NCI-H2171 (cell line): ENCODE results near the gene OBP2B.
"Not testable (repeated sequence)": the region's sequence is repeated elsewhere in the genome, so short reads cannot be mapped to it uniquely, and the experiment has no call there.

ENCODE experiments used
- DNase-seq: peaks from one replicate; lab custom pipeline; 2025; lab: John Stamatoyannopoulos, UW

Gene OBP2B, protein sequence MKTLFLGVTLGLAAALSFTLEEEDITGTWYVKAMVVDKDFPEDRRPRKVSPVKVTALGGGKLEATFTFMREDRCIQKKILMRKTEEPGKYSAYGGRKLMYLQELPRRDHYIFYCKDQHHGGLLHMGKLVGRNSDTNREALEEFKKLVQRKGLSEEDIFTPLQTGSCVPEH

DNA sequence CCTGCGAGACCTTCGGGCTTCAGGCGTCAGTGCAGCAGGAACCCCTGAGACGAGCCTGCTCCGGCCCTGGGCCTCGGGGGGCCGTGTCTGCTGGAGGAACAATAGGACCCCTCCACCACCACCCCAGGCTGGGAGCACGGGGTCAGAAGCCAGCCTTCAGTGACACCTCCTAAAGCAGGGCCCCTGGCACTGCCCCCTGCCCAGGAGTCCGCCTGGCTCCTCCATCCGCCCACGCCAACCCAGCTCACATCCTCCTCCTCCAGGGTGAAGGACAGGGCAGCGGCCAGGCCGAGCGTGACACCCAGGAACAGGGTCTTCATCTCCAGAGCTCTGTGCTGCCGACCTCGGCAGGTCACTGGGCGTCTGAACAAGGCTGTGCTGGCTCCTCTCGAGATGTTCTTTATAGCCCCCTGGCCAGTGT lies at the start of gene OBP2B:
Gene OBP2B, minus strand, starts transcription at position 371 of the 421 bp plus-strand sequence. Its CDS starts 51 bp downstream, at position 320.
- DNase-seq = not testable (repeated sequence)

DNA sequence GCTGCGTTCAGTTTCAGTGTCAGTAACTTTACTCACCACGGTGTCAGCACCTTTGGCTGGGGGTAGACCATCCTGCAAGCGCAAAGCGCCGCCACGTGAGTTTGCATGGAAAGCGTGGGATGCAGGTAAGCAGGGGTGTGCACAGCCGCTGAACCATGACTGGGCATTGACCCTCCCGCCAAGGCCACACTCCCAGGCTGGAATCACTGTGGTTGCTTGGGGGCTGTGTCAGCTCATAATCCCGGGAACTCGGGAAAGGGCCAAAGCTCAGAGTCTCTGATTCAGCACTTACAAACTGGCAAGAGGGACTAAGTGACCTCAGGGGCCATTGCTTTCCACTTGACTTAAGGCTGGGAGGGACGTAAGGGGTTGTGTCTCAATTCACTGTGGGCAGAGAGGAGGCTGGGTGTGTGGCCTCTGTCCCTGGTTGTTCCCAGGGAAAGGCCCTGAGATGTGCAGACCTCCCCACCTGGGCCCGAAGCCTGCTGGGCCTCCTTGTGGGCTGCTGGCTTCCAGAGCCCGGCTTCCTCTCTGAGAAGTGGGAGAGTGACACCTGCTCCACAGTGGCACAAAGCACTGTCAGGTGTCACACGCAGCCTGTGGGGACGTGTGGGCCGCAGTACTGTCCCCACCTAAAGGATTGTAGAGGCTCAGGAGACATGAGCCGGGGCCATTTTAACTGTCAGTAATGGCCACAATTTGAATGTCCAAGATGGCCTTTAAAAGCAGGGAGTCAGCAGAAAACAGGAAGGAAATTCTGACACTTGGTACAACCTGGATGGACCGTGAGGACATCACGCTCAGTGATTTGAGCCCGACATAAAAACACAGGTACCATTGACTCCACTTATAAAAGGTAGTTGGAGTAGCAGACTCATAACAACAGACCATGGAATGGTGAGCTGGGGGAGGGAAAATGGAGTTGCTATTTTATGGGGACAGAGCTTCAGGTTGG lies 49.3 kb upstream of the OBP2B start:
- no peak for DNase-seq

DNA sequence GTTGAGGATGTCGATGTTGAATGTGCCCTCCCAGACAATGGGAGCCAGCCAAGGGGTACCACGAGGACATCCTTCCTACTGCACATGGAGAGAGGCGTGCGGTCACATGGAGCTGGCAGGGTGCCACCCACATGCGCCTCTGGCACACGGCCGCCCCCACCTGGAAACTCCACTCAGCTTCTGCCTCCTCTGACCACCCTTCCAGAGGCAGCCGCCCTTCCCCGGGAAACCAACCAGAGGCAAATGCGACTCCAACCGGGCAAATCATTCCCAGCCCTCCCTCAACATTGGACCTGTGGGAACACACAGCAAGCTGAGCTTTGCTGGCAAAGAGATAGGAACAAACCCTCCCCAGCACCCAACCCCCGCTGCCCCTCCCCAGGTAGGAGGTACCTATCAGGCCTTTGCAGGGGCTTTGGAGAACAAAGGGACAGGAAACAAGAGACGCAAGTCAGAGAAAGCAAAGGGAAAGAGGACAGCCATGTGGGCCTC lies 48.5 kb upstream of the OBP2B start:
- DNase-seq = no peak

DNA sequence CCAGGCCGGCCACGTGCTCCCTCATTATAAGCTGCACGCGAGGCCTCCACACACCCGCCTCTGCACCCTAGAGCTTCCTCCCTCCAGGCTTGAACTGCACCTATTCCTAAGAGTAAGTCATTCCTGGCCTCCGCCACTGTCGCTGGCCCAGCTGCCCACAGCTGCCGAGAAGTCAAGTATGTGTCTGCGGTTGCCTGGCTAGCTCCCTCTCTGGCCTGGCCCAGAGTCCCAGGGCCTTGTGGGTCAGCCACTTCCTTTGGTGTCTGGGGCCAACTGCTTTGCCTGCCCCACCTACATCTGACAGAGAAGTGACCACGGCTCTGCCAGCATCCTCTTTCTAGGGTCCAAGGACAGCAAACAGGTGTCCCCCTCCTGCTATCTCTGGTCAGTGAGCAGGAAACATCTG lies 47.6 kb upstream of the OBP2B start:
- no peak for DNase-seq

DNA sequence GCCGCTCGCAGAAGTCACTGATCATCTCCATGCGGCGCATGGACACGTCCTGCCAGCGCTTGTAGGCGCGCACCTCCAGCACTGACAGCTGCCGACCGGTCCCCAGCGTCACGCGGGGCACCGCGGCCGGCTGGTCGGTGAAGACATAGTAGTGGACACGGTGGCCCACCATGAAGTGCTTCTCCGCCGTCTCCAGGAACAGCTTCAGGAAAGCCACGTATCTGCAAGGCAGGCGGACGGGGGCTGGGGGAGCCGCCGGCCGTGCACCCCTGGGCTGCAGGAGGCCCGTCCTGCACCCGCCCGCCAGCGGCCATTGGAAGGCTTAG lies 47.0 kb upstream of the OBP2B start:
- no peak for DNase-seq

DNA sequence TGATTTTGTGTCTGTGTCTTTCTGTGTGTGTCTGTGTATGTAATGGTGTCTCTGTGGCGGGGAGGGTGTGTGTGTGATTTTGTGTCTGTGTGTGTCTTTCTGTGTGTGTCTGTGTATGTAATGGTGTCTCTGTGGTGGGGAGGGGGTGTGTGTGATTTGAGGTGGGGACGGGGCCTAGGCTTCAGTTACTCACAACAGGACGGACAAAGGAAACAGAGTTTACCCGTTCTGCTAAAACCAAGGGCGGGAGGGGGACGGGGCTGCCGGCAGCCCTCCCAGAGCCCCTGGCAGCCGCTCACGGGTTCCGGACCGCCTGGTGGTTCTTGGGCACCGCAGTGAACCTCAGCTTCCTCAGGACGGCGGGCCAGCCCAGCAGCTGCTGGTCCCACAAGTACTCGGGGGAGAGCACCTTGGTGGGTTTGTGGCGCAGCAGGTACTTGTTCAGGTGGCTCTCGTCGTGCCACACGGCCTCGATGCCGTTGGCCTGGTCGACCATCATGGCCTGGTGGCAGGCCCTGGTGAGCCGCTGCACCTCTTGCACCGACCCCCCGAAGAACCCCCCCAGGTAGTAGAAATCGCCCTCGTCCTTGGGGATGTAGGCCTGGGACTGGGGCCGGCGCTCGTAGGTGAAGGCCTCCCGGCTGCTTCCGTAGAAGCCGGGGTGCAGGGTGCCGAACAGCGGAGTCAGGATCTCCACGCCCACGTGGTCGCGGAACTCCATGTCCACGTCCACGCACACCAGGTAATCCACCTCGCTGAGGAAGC lies 46.5 kb upstream of the OBP2B start:
- no peak for DNase-seq

DNA sequence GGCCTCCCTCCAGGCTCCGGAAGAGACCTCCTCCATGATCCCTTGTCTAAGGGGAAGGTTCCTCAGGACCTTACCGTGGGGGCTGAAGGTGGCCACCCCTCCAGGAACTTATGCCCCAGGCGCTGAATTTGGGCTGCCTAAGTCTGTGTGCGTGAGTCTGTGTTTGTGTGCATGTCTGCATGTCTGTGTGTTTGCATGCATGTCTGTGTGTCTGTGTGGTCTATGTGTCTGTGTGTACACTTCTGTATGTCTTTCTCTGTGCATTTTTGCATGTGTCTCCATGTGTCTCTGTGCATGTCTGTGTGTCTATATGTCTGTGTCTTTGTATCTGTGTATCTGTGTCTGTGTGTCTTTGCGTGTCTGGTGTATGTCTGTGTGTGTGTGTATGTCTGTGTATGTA lies 45.4 kb upstream of the OBP2B start:
- DNase-seq = no peak

DNA sequence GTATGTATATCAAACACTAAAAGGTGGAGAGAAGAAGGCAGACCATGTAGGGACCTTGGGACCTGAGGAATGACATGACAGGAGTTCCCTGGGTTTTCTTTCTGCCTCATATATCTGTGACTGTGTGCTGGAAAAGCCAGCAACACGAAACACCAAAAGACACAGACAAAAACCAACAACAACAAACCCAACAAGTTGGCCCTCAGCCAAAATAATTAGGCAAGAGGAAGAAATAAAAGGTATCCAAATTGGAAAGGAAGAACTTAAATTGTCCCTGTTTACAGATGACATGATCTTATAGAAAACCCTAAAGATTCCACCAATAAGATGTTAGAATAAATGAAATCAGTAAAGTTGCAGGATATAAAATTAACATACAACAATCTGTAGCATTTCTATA lies 44.2 kb upstream of the OBP2B start:
- DNase-seq = no peak

DNA sequence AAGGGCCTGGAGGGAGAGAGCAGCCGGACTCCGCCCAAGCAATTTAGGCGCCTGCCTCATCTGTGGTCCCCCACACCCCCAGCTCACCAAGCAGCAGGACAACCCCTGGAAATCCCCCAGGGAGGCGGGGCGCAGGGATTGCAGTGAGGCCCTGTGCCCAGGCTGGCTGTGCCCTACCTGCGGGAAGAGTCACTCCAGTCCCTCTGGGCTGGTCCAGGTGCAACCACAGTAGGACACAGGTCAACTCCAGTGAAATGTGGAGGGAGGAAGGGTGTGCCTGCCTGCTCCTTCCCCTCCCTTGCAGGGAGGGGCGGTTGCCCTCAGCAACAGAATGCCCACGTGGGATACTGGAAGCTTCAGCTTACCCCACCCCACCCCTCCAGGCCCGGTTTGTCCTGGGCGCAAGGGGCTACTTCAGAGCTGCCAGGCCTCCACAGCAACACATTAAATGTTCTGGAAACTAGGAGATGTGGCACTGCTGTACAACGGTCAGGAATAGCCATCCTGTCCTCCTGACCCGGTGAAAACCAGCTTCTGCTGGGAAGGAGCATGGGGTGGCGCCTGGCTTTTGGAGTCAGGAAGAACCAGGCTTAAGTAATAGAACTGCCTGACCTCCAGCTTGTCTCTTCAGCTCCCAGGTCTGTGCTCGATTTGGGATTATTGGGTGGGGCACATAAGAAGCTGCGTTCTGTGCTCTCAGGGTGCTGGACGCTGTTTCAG lies 43.4 kb upstream of the OBP2B start:
- DNase-seq = no peak

DNA sequence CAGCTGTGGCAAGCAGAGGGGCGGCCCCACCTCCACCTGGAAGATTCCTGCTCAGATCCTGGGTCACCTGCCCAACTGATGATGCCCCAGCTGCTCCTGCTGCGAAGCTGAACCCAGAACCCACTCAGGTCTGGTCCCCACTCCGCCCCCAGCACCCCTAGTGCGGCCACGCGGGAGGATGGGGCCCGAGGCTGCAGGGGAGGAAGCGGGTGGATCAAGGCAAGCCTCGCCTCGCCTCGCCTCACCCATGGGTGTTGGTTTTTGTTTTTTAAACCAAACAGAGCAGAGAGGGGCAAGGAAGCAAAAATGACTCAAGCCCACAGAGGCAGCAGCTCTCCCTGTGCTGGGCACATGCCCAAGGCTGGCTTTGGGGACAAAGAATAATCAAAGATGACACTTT lies 42.7 kb upstream of the OBP2B start:
- DNase-seq = no peak

DNA sequence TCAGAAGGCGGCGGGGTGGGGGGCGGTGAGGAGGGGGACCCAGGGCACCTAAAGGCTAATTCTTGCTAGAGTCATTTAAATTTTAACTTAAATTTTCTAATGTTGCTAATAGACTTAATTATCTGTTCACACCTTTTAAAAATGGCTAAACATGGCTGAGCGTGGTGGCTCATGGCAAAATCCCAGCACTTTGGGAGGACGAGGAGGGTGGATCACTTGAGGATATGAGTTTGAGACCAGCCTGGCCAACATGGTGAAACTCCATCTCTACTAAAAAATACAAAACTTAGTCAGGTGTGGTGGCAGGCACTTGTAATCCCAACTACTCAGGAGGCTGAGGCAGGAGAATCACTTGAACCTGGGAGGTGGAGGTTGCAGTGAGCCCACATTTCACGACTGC lies 42.2 kb upstream of the OBP2B start:
- not testable (repeated sequence) for DNase-seq

DNA sequence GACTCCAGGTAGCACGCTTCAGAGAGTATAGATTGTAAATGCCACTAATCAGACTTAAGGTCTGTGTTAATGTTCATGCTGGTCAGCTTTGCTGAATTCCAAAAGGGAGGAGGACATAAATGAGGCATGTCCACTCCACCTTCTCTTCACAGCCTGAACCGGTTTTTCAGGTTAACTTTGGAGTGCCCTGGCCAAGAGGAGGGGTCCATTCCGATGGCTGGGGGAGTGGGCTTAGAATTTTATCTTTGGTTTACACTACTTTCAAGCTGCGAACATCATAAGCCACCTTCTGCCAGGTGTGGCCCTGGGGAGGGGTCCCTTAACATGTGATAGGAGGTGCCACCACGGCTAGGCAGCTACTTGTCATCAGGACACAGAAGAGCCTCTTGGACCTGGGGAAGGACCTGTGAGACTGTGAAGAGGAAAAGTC lies 41.7 kb upstream of the OBP2B start:
- no peak for DNase-seq

DNA sequence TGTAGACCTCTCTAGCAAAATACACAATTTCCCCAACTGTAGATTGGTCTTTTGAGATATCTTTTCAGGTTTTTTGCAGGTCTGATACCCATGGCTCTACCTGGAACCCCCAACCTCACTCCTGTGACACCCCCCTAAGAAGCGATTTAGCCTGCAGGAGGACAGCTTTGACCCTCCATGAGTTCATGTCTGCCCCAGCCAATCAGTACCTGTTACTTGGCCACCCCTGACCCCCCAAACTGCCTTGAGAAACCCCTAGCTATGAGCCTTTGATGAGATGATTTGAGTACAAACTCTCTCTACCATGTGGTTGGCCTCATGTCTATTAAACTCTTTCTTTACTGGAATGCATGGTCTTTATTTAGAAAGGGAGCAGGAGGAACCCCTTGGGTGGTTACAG lies 40.3 kb upstream of the OBP2B start:
- no peak for DNase-seq

DNA sequence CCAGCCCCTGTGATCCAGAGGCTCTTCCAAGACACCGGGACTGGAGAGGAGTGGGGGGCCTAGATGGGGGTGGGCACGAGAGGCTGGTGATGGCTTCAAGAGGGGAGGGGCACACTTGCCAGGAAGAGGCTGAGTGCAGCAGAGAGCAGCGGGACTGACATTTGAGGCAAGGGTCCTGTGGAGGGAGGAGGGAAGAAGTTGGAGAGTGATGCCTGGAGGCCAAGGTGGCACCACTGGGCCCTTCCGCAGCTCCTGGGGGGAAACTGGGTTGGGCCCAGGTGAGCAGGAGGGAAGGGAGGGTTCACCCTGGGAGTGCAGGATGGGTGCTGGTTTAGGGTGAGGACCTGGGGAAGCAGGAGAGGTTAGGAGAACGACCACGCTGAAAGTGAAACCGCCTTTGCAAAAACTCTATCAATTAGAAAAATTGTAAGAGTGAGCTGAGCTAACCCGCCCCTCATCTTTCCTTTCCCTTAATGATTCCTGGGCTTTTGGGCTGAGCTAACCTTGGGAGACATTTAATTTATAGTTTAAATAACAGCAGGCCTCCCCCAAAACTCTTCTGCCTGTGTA lies 39.8 kb upstream of the OBP2B start:
- no peak for DNase-seq

DNA sequence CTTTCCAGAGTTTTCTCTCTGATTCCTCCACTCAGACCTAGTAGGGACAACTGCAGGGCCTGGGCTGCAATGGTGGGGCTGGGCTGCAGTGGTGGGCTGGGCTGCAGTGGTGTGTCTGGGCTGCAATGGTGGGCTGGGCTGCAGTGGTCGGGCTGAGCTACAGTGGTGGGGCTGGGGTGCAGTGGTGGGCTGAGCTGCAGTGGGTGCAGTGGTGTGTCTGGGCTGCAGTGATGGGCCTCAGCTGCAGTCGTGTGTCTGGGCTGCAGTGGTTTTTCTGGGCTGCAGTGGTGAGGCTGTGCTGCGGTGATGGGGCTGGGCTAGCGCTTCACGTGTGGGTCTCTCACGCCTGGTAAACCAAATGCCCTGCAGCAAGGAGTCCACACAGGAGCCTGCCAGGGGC lies 38.6 kb upstream of the OBP2B start:
- DNase-seq = no peak

DNA sequence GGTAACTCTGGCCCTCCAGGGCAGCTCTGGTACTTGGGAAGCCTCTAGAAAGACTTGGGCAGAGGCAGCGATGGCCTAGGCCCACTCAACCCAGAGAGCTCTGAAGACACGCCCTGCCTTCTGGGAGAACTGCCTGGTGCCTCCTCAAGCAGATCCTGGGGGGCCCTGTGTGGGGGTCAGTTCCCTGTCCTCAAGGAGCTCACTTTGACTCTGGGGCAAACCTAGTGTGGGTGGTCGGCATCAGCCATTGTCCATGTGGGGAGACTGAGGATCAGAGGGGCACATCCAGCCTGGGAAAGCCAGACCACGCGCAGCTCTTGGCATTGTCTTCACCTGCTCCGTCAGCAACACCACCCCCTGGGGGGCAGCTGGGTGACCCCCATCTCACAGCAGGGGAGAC lies 37.9 kb upstream of the OBP2B start:
- DNase-seq = no peak

DNA sequence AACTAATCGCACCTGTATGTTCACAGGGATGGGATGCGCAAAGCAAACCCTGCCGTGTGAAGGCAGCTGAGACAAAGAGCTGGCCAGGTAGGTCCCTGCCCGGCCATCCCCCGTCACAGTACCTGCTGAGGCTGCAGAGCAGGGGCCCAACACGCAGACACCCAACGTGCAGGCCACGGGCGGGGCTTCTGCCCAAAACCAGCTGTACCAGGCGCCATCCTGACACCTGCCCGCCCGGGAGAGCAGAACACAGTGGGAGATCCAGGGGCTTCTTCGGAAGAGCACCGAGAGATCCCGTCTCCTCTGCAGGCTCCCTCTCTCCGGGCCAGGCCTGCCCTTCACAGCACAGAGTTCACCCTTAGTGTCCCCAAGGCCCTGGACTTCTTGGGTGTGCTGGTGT lies 37.5 kb upstream of the OBP2B start:
- DNase-seq = no peak

DNA sequence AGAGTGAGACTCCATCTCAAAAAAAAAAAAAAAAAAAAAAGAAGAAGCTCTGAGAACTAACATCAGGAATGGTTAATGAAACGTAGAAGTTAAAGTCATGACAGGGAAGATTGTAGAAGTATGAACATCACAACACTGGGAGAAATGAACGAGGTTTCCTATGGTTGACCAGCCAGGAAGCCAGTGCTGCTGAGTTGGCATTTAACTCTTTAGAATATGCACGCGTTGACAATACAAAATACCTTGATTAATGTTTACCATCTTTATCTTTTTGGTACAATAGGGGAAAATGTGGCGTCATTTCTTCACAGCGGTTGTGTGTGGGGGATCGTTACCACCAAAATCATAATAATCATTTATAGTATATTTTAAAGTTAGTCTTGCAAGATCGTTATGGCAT lies 33.9 kb upstream of the OBP2B start:
- DNase-seq = no peak

DNA sequence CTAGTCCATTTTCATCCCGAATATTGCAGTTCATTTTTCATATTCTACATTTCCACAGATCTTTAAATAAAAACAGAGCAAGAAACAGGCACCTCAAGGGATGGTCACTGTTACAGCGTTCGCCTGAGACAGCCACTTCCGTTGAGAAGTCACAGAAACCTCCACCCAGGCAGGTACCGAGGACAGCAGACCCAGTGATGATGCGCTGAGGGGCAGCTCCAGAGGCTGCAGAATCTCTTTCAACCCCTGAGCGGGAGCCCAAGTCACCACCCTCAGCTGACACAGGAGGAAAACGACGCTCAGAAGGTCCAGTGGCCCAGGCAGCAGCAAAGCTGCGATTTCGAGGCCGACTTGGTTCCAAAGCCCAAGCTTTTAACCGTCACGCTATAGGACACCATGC lies 33.2 kb upstream of the OBP2B start:
- no peak for DNase-seq

DNA sequence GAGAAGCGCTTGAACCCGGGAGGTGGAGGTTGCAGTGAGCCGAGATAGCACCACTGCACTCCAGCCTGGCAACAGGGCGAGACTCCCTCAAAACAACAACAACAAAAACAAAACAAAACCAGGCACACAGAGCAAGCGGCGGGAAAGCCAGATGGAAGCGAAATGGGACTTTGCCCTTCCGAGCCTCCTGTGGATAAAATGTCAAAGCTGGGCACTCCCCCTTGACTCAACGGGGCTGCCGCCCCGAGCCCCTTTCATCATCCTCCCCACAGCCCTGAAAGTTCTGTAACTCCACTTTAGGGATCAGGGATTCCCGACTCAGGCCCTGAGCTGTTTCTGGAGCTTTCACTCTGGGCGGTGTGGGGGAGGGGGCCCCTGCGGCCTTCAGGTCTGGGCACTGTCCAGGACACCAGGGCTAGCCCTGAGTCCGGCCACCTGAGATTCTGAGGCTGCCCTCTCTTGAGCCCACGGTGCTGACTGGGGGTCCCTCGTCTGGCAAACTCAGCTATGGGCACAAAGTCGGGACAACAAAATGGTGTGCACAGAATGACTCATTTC lies 30.6 kb upstream of the OBP2B start:
- DNase-seq = no peak

DNA sequence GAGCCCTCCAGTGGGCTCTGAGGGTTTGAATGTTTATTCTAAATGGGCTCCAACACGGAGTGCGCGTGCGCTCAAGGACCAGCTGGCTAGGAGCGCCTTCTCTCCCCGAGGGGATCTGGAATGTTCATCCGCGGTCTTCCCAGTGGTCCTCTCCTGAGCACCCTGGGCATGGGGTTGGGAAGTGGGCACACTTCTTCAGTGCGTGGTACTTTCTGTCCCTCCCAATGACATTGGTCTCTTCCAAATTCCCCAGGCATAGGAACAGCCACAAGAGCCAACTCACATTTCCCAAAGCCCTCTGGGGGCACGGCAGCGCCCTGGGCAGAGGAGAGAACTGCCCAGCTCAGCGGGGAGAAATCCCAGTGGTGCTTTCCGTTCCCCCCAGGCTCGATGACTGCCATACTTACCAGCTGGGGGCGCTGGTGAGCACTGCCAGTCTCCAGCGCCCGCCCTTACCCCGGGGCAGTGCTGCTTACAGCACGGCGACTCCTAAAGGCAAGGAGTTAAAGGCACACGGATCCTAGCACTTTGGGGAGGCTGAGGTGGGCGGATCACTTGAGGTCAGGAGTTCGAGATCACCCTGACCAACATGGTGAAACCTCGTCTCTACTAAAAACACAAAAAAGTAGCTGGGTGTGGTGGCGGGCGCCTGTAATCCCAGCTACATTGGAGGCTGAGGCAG lies 29.9 kb upstream of the OBP2B start:
- no peak for DNase-seq
